GM12873 (cell line): Measurements from ENCODE around the gene RAB40B.

ENCODE experiments used
- TF ChIP-seq, protein P1 (sequence below): IDR thresholded peaks from 2 replicates; pipeline ENCODE4 v1.5.1; 2012; ENCODE audit warnings: low read depth, mild to moderate bottlenecking, moderate library complexity, low read length, control low read depth; ENCODE audit not compliant: insufficient read depth; ENCODE audit errors: missing control alignments

Gene RAB40B

DNA sequence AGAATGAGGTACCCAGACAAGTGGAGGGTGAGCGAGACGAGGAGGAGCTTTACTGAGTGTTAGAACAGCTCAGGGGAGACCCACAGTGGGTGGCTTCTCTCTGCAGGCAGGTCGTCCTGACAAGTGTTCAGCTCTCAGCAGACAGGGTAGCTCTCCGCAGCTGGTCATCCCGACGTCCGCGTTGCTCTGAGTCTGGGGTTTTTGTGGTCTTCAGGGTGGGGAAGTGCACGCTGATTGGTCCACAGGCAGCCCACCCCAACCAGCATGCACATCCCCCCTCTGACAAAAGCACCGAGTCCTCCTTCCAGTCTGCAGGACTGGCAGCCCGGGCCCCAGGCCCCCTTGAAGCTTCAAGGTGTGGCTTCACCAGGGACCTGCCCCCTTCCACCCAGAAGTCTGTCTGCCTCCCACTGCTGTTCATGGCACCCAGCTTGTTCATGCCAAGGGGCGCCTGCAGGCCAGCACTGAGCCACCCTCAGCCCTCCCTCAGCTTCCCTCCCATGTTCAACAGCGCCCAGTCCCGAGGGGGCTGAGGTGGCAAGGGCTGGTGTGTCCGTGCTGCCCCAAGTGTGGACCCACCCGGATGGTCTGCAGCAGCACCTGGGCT is 30.4 kb downstream of the RAB40B start:
- TF ChIP-seq, protein P1, sequence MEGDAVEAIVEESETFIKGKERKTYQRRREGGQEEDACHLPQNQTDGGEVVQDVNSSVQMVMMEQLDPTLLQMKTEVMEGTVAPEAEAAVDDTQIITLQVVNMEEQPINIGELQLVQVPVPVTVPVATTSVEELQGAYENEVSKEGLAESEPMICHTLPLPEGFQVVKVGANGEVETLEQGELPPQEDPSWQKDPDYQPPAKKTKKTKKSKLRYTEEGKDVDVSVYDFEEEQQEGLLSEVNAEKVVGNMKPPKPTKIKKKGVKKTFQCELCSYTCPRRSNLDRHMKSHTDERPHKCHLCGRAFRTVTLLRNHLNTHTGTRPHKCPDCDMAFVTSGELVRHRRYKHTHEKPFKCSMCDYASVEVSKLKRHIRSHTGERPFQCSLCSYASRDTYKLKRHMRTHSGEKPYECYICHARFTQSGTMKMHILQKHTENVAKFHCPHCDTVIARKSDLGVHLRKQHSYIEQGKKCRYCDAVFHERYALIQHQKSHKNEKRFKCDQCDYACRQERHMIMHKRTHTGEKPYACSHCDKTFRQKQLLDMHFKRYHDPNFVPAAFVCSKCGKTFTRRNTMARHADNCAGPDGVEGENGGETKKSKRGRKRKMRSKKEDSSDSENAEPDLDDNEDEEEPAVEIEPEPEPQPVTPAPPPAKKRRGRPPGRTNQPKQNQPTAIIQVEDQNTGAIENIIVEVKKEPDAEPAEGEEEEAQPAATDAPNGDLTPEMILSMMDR, result no peak

DNA sequence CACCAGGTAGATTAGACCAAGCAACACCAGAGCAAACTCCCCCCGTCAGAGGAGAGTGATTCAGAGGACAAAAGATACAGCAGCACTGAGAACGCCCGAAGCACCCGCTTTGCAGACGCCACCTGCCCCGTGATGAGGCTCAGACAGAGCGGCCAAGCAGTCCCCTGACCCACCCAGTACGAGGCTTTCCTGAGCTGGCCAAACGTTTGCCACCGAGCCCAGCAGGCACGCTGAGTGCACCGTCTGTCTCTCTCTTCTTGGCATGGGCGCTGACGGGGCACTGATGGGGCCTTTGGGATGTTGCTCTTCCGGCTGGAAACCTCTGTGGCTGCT is 30.9 kb downstream of the RAB40B start:
- TF ChIP-seq, protein P1, result no peak

DNA sequence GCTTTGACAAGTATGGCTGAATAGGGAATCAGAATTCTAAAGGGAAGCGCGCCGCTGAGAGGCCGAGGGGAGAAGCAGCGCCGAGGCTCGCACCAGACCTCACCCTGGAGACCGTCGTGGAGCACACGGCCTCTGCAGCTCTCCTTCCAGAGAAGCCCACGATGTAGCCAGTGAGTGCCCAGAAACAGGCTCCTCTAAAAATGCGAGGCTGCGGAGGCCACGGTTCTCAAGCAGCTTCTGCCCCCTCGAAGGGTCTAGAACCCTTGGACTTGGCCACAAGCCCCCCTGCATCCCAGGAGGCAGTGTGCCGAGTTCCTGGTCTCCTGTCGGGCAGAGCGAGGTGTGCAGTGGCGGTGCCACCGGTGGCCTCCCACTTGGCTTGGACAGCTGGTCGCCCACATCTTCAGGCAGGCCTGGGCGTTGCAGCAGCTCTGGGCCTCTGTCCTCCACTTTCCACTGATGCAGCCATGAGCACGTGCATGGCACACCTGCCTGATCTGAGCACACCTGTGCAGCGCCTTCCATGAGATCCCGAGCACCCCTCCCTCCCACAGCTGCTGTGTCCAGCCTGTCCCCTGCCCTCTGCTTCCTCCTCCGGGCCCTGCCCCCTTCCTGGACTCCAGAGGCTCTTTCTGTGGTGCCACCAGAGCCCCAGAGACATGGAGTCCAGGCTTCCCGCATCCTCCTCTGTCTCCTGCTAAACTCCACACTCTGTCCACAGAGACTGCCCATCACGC is 31.4 kb downstream of the RAB40B start:
- TF ChIP-seq, protein P1, result no peak

DNA sequence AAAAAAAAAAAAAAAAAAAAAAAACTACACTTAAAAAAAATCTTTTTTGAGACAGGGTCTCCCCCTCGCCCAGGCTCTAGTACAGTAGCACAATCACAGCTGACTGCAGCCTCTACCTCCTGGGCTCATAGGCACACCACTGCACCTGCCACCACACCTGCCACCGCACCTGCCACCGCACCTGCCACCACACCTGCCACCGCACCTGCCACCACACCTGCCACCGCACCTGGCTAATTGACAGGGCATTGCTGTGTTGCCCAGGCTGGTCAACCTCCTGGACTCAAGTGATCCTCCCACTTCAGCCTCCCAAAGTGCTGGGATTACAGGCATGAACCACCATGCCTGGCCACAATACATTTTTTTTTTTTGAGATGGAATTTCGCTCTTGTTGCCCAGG is 32.6 kb downstream of the RAB40B start:
- TF ChIP-seq, protein P1, result no peak

DNA sequence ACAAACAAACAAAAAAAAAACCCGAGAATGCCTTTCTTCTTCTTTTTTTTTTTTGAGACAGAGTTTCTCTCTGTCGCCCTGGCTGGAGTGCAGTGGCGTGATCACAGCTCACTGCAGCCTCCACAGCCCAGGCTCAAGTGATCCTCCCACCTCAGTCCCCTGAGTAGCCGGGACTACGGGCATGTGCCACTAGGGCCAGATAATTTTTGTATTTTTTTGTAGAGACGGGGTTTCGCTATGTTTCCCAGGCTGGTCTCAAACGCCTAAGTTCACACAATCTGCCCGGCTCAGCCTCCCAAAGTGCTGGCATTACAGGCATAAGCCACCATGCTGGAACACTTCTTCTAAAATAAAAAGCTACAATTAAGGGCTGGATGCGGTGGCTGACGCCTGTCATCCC is 33.3 kb downstream of the RAB40B start:
- TF ChIP-seq, protein P1, result no peak

DNA sequence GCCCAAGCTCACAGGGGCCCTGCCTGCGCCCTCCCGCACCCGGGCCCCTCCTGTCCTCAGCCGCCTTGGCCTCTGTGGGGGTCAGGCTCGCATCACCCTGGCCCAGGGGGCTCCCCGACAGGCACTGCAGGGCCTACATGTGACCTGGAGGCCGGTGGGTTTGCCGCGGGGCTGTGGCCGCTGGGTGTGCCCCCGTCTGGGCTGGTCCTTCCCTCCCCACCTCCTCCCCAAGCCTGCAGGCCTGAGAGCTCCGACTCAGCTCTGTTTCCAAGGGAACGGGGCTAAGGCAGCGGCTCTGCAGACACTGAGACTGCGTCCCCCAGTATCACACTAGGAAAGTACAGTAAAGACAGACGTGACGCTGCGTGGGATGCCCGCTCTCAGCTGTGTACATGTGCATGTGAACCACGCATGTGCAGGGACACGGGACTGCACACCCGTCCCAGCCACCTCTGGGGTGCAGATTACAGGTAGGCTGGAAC is 33.8 kb downstream of the RAB40B start:
- TF ChIP-seq, protein P1, result no peak

DNA sequence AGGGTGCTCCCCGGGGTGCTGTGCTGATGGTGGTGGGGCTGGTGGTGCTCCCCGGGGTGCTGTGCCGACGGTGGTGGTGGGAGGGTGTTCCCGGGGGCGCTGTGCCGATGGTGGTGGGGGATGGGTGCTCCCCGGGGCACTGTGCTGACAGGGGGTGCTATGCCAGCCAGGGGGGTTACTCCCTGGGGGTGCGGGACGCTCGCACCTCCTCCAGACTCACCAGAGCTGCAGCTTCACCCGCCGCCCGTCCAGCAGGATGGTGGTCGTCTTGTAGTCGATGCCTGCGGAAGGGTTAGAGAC is 34.3 kb downstream of the RAB40B start:
- TF ChIP-seq, protein P1, result no peak
